Peyer's patch (tissue), 4 donors: ENCODE results near the gene UBE4A. TPM values are rescaled to one million over a fixed set of nuclear protein-coding genes. Genes with fewer than 3 reads are reported as not detected.

ENCODE experiments used
- DNase-seq, 3 donors: peaks; one replicate each; pipeline ENCODE4 v3.0.0-alpha.2; 2017 to 2019
- H3K27ac ChIP-seq, 4 donors: fragments of 200-600 bp; sonication (generic); one replicate each; pipeline ENCODE4 v1.5.1; 2016 to 2019
- H3K27me3 ChIP-seq, 2 donors: fragments of 200-600 bp; sonication (generic); one replicate each; pipeline ENCODE4 v1.5.1; 2019
- H3K36me3 ChIP-seq, 3 donors: fragments of 200-600 bp; sonication (generic); one replicate each; pipeline ENCODE4 v1.5.1; 2016 to 2019
- H3K4me1 ChIP-seq, 4 donors: fragments of 200-600 bp; sonication (generic); one replicate each; pipeline ENCODE4 v1.5.1; 2016 to 2019
- H3K4me3 ChIP-seq, 4 donors: fragments of 200-600 bp; sonication (generic); 1 replicate in 3 of 4; 2 replicates in 1 of 4; pipeline ENCODE4 v1.5.1; 2016 to 2019; ENCODE audit warnings: mild to moderate bottlenecking in 1 of 4
- H3K9me3 ChIP-seq, 4 donors: fragments of 200-600 bp; sonication (generic); one replicate each; pipeline ENCODE4 v1.5.1; 2016 to 2019; ENCODE audit warnings: mild to moderate bottlenecking in 1 of 4
- CTCF ChIP-seq, 6 experiments: fragments of 450-650 bp in 4 of 6; fragments of 200-600 bp in 2 of 6; sonication (generic) in 1 of 6; IDR thresholded peaks; one replicate each; pipeline ENCODE4 v1.5.1; 2017 to 2019; ENCODE audit warnings: antibody characterized with exemption in 6 of 6, mild to moderate bottlenecking in 3 of 6, moderate library complexity in 1 of 6
- POLR2A ChIP-seq, 2 donors: fragments of 450-650 bp; IDR thresholded peaks; one replicate each; pipeline ENCODE4 v1.5.1; 2017; ENCODE audit warnings: antibody characterized with exemption in 2 of 2, mild to moderate bottlenecking in 2 of 2, moderate library complexity in 2 of 2
- total RNA-seq, 4 donors: library from RNA; depleted of rRNA; stranded (reverse); fragments of >200 nt; gene quantifications; one replicate each; pipeline ENCODE4 v1.1.0, GENCODE V29; 2016

Gene UBE4A
- total RNA-seq, 4 donors from 2014 or later: 47.7 to 60.1 (median 54.1) TPM

GRCh38 chr11:118353084-118353710 is 6.2 kb upstream of the UBE4A start:
- Histone ChIP-seq H3K36me3 (no peaks in the 10 kb centered on the region), H3K4me3 (no peak overlapping the region), H3K27me3 (no peaks in the 10 kb centered on the region), H3K27ac (no peak overlapping the region), H3K4me1 (no peaks in the 10 kb centered on the region), H3K9me3 (no peaks in the 10 kb centered on the region)
- no peak for DNase-seq
- TF ChIP-seq CTCF (IDR thresholded peaks at IDR 0.05) (peak; percentile 26 to 67 (median 58)), POLR2A (IDR thresholded peaks at IDR 0.05) (no peak)

GRCh38 chr11:118358071-118358470 is 1.3 kb upstream of the UBE4A start:
- Histone ChIP-seq H3K9me3 (no peaks in the 10 kb centered on the region), H3K27me3 (no peaks in the 10 kb centered on the region), H3K4me1 (peaks cover 0 to 21% (median 0%) of the 10 kb centered on the region in 4 donors), H3K4me3 (no peak overlapping the region), H3K36me3 (no peaks in the 10 kb centered on the region), H3K27ac (no peak overlapping the region)
- no peak for TF ChIP-seq CTCF (IDR thresholded peaks at IDR 0.05)
- TF ChIP-seq POLR2A (IDR thresholded peaks at IDR 0.05): no peak
- DNase-seq: no peak

GRCh38 chr11:118364956-118365615 is 5.7 kb downstream of the UBE4A start:
- H3K27me3 ChIP-seq: no peaks in the 10 kb centered on the region
- H3K4me3 ChIP-seq: no peak overlapping the region
- TF ChIP-seq CTCF (IDR thresholded peaks at IDR 0.05): no peak
- H3K9me3 ChIP-seq: no peaks in the 10 kb centered on the region
- DNase-seq: no peak
- H3K27ac ChIP-seq: no peak overlapping the region
- peaks cover 0 to 53% (median 0%) of the 10 kb centered on the region in 3 donors for H3K36me3 ChIP-seq
- peaks cover 0 to 20% (median 0%) of the 10 kb centered on the region in 4 donors for H3K4me1 ChIP-seq

- DNase-seq: no peak
- Histone ChIP-seq H3K4me3 (no peak overlapping the region), H3K27ac (no peak overlapping the region), H3K4me1 (peaks cover 0 to 8% (median 0%) of the 10 kb centered on the region in 4 donors), H3K9me3 (no peaks in the 10 kb centered on the region), H3K36me3 (peaks cover 0 to 64% (median 0%) of the 10 kb centered on the region in 3 donors), H3K27me3 (no peaks in the 10 kb centered on the region)
- TF ChIP-seq CTCF (IDR thresholded peaks at IDR 0.05): no peak
- TF ChIP-seq POLR2A (IDR thresholded peaks at IDR 0.05): no peak
Measured at GRCh38 chr11:118366287-118366686, 6.9 kb downstream of the UBE4A start.

- Histone ChIP-seq H3K4me1 (no peaks in the 10 kb centered on the region), H3K27me3 (no peaks in the 10 kb centered on the region), H3K9me3 (no peaks in the 10 kb centered on the region), H3K36me3 (peaks cover 0 to 96% (median 0%) of the 10 kb centered on the region in 3 donors), H3K4me3 (no peak overlapping the region), H3K27ac (no peak overlapping the region)
- TF ChIP-seq CTCF (IDR thresholded peaks at IDR 0.05): no peak
- no peak for TF ChIP-seq POLR2A (IDR thresholded peaks at IDR 0.05)
- no peak for DNase-seq
Measured at GRCh38 chr11:118370774-118371173, 11.4 kb downstream of the UBE4A start.
